ENCODE results near the gene HENMT1.
"Not testable (repeated sequence)": the region's sequence is repeated elsewhere in the genome, so short reads cannot be mapped to it uniquely, and the experiment has no call there.

The HENMT1 gene

GRCh38 chr1:108691942-108692723 lies 31.2 kb upstream of the HENMT1 start, which contains the start of gene PRPF38B:
PRPF38B (plus strand) TSS chr1:108692310; CDS start chr1:108692592, 282 bp downstream.
- H3K4me3 ChIP-seq (ENCODE audit: low read length), result peak within 1 kb of the TSS; percentile 99
- H3K9ac ChIP-seq (ENCODE audit: low read length), result peak within 1 kb of the TSS; percentile 95
- no peaks in the 10 kb centered on the region for H3K4me1 ChIP-seq (ENCODE audit: control insufficient read depth, low read depth, low read length)
- H3K9me3 ChIP-seq (ENCODE audit: control insufficient read depth, low read depth, low read length), result no peaks in the 10 kb centered on the region
- H3K36me3 ChIP-seq (ENCODE audit: control insufficient read depth, low read depth, low read length), result peaks cover 27% of the 10 kb centered on the region
- peak within 1 kb of the TSS; percentile 96 for H3K27ac ChIP-seq (ENCODE audit: low read length)
- no peaks in the 10 kb centered on the region for H3K27me3 ChIP-seq (ENCODE audit: control insufficient read depth, insufficient read depth, low read length)

GRCh38 chr1:108691128-108691941 lies 30.4 kb upstream of the HENMT1 start:
- peak overlapping the region; percentile 95 for H3K9ac ChIP-seq (ENCODE audit: low read length)
- H3K9me3 ChIP-seq (ENCODE audit: control insufficient read depth, low read depth, low read length), result no peaks in the 10 kb centered on the region
- no peaks in the 10 kb centered on the region for H3K4me1 ChIP-seq (ENCODE audit: control insufficient read depth, low read depth, low read length)
- peak overlapping the region; percentile 99 for H3K4me3 ChIP-seq (ENCODE audit: low read length)
- peak overlapping the region; percentile 96 for H3K27ac ChIP-seq (ENCODE audit: low read length)
- H3K36me3 ChIP-seq (ENCODE audit: control insufficient read depth, low read depth, low read length), result peaks cover 19% of the 10 kb centered on the region
- no peaks in the 10 kb centered on the region for H3K27me3 ChIP-seq (ENCODE audit: control insufficient read depth, insufficient read depth, low read length)

DNA sequence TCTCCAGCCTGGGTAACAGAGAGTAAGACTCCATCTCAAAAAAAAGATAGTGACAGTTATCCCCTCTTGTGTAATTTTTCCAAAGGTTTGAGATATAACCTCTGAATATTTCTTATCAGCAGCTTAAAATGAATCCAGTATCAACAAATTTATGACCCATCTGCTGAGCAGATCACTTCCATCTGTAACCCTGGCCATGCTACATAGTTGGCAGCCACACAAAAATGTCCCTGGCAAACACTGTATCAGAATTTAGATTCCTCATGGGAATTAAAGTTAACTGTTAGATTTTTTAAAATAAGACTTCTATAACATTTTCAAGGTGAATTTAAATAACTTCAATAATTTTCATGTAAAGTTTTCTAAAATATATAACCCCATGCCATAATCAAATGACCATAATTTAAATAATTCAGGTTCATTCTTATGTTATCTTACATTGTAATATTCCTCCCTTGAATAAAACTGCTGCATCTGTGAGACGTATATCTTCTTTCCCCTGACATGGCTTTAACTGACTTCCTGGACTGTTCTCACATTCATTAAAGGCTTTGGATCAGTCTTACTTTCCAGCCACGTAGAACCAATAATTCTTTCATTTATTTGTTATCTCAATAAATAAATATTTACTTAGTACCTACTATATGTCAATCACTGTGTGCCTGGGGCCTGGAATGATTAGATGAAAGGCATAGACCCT lies 25.9 kb upstream of the HENMT1 start:
- Histone ChIP-seq H3K9me3 (ENCODE audit: control insufficient read depth, low read depth, low read length) (no peaks in the 10 kb centered on the region), H3K27me3 (ENCODE audit: control insufficient read depth, insufficient read depth, low read length) (no peaks in the 10 kb centered on the region), H3K4me3 (ENCODE audit: low read length) (no peak overlapping the region), H3K36me3 (ENCODE audit: control insufficient read depth, low read depth, low read length) (no peaks in the 10 kb centered on the region), H3K4me1 (ENCODE audit: control insufficient read depth, low read depth, low read length) (peaks cover 4% of the 10 kb centered on the region), H3K27ac (ENCODE audit: low read length) (no peak overlapping the region), H3K9ac (ENCODE audit: low read length) (no peak overlapping the region)

GRCh38 chr1:108685529-108685928 lies 24.6 kb upstream of the HENMT1 start:
- H3K36me3 ChIP-seq (ENCODE audit: control insufficient read depth, low read depth, low read length), result no peaks in the 10 kb centered on the region
- no peaks in the 10 kb centered on the region for H3K9me3 ChIP-seq (ENCODE audit: control insufficient read depth, low read depth, low read length)
- no peaks in the 10 kb centered on the region for H3K27me3 ChIP-seq (ENCODE audit: control insufficient read depth, insufficient read depth, low read length)
- H3K9ac ChIP-seq (ENCODE audit: low read length), result no peak overlapping the region
- no peak overlapping the region for H3K4me3 ChIP-seq (ENCODE audit: low read length)
- H3K4me1 ChIP-seq (ENCODE audit: control insufficient read depth, low read depth, low read length), result peaks cover 4% of the 10 kb centered on the region
- no peak overlapping the region for H3K27ac ChIP-seq (ENCODE audit: low read length)

DNA sequence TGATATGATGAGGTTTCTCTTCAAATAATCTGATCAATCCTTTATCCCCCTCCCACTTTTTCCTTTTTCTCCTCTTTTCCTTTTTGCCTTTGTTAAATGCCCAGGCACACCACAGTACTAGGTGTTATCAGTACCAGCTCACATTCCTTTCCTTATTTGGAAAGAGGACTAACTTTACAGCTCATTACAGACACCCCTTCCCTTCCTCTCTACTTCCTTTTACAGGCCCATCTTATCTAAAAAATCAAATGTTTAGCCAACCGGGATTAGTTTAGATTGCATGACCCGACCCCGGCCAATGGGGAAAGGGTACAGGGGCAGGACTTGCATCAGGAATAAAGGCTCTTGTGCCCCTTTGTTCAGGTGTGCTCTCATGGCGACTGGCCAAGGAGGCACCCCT lies 20.8 kb upstream of the HENMT1 start:
- H3K27ac ChIP-seq (ENCODE audit: low read length); H3K4me3 ChIP-seq (ENCODE audit: low read length): not testable (repeated sequence)

DNA sequence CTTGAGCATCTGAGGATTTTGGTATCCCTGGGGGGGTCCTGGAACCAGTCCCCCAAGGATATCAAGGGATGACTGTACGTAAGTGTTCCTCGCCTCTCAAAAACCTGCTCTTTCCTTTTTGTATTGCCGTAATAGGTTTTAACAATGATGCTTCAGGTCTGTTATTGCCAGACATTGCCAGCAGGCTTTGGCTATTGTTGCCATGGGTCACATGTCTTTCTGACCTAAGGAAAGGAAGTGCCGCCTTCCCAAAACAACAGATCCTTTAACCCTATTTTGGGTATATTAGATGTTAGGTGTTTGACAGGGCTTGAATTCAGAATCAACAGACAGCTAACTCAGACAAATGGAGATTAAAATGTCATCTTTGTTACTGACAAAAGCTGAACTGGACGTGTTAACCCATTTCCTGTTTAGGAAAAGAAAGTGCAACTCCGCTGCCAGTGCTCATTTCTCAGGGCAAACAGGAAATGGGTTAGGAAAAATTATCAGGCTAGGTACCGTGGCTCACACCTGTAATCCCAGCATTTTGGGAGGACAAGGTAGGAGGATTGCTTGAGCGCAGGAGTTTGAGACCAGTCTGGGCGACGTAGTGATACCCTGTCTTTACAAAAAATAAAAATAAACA lies 18.8 kb upstream of the HENMT1 start:
- Histone ChIP-seq H3K9ac (ENCODE audit: low read length) (no peak overlapping the region), H3K9me3 (ENCODE audit: control insufficient read depth, low read depth, low read length) (no peaks in the 10 kb centered on the region), H3K36me3 (ENCODE audit: control insufficient read depth, low read depth, low read length) (no peaks in the 10 kb centered on the region), H3K27ac (ENCODE audit: low read length) (no peak overlapping the region), H3K4me1 (ENCODE audit: control insufficient read depth, low read depth, low read length) (no peaks in the 10 kb centered on the region), H3K4me3 (ENCODE audit: low read length) (no peak overlapping the region), H3K27me3 (ENCODE audit: control insufficient read depth, insufficient read depth, low read length) (no peaks in the 10 kb centered on the region)

More for the DNA sequence above, 20.8 kb upstream of the HENMT1 start:
- not testable (repeated sequence) for H3K9ac ChIP-seq (ENCODE audit: low read length); H3K9me3 ChIP-seq (ENCODE audit: control insufficient read depth, low read depth, low read length); H3K4me1 ChIP-seq (ENCODE audit: control insufficient read depth, low read depth, low read length); H3K27me3 ChIP-seq (ENCODE audit: control insufficient read depth, insufficient read depth, low read length); H3K36me3 ChIP-seq (ENCODE audit: control insufficient read depth, low read depth, low read length)

- Histone ChIP-seq H3K27ac (ENCODE audit: low read length) (no peak overlapping the region), H3K9ac (ENCODE audit: low read length) (no peak overlapping the region), H3K36me3 (ENCODE audit: control insufficient read depth, low read depth, low read length) (no peaks in the 10 kb centered on the region), H3K4me1 (ENCODE audit: control insufficient read depth, low read depth, low read length) (no peaks in the 10 kb centered on the region), H3K9me3 (ENCODE audit: control insufficient read depth, low read depth, low read length) (no peaks in the 10 kb centered on the region), H3K4me3 (ENCODE audit: low read length) (no peak overlapping the region), H3K27me3 (ENCODE audit: control insufficient read depth, insufficient read depth, low read length) (no peaks in the 10 kb centered on the region)
Observed at GRCh38 chr1:108678706-108679105, 17.8 kb upstream of the HENMT1 start.

- H3K9me3 ChIP-seq (ENCODE audit: control insufficient read depth, low read depth, low read length), result no peaks in the 10 kb centered on the region
- no peaks in the 10 kb centered on the region for H3K27me3 ChIP-seq (ENCODE audit: control insufficient read depth, insufficient read depth, low read length)
- H3K36me3 ChIP-seq (ENCODE audit: control insufficient read depth, low read depth, low read length), result no peaks in the 10 kb centered on the region
- no peak overlapping the region for H3K4me3 ChIP-seq (ENCODE audit: low read length)
- H3K27ac ChIP-seq (ENCODE audit: low read length), result no peak overlapping the region
- H3K9ac ChIP-seq (ENCODE audit: low read length), result no peak overlapping the region
- no peaks in the 10 kb centered on the region for H3K4me1 ChIP-seq (ENCODE audit: control insufficient read depth, low read depth, low read length)
Observed at GRCh38 chr1:108671143-108671542, 10.2 kb upstream of the HENMT1 start.

DNA sequence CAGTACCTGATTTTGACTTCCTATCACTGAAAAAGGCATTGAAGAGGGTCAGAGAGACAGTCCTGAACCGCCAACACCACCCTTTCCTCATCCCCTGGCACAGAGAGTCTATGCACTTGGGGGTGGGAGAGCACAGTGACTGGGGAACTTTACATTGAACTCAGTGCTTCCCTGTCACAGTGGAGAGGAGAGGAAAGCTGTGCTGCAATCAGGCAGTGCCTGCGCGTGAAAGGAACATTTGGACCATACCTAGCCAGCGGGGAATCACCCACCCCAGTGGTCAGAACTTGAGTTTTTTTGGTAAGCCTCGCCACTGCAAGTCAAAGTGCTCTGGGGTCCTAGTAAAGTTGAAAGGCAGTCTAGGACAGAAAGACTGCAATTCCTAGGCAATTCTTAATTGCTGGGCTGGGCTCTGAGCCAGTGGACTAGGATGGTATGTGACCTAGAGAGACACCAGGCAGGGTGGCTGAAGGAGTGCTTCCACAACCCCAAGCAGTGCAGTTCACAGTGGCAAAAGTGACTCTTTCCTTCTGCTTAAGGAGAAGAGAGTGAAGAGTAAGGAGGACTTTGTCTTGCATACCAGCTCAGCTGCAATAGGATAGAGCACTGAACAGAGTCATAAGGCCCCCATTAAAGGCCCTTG lies 9.4 kb upstream of the HENMT1 start:
- no peak overlapping the region for H3K4me3 ChIP-seq (ENCODE audit: low read length)
- H3K27ac ChIP-seq (ENCODE audit: low read length), result no peak overlapping the region
- H3K4me1 ChIP-seq (ENCODE audit: control insufficient read depth, low read depth, low read length), result no peaks in the 10 kb centered on the region

GRCh38 chr1:108669679-108670078 lies 8.8 kb upstream of the HENMT1 start:
- H3K27me3 ChIP-seq (ENCODE audit: control insufficient read depth, insufficient read depth, low read length), result no peaks in the 10 kb centered on the region
- H3K4me1 ChIP-seq (ENCODE audit: control insufficient read depth, low read depth, low read length), result no peaks in the 10 kb centered on the region
- no peaks in the 10 kb centered on the region for H3K9me3 ChIP-seq (ENCODE audit: control insufficient read depth, low read depth, low read length)
- H3K36me3 ChIP-seq (ENCODE audit: control insufficient read depth, low read depth, low read length), result no peaks in the 10 kb centered on the region
- H3K9ac ChIP-seq (ENCODE audit: low read length), result no peak overlapping the region
- no peak overlapping the region for H3K27ac ChIP-seq (ENCODE audit: low read length)
- no peak overlapping the region for H3K4me3 ChIP-seq (ENCODE audit: low read length)

More for the DNA sequence above, 9.4 kb upstream of the HENMT1 start:
- no peaks in the 10 kb centered on the region for H3K36me3 ChIP-seq (ENCODE audit: control insufficient read depth, low read depth, low read length)
- H3K27me3 ChIP-seq (ENCODE audit: control insufficient read depth, insufficient read depth, low read length), result no peaks in the 10 kb centered on the region
- no peaks in the 10 kb centered on the region for H3K9me3 ChIP-seq (ENCODE audit: control insufficient read depth, low read depth, low read length)
- H3K9ac ChIP-seq (ENCODE audit: low read length), result no peak overlapping the region

DNA sequence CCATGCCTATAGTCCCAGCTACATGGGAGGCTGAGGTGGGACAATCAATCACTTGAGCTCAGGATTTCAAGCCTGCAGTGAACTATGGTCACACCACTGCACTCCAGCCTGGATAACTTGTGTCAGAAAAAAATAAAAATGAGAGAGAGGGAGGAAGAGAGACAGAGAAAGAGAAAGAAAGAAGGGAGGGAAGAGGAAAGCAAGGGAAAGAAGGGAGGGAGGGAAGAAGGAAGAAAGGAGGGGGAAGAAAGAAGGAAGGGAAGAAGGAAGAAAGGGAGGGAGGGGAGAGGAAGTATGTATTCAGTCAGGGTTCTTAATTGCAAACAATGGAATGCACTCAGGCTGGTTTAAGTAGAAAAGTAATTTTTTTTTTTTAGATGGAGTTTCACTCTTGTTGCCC lies 7.9 kb upstream of the HENMT1 start:
- no peak overlapping the region for H3K9ac ChIP-seq (ENCODE audit: low read length)
- H3K4me3 ChIP-seq (ENCODE audit: low read length), result no peak overlapping the region
- no peak overlapping the region for H3K27ac ChIP-seq (ENCODE audit: low read length)
- H3K4me1 ChIP-seq (ENCODE audit: control insufficient read depth, low read depth, low read length), result no peaks in the 10 kb centered on the region
- no peaks in the 10 kb centered on the region for H3K9me3 ChIP-seq (ENCODE audit: control insufficient read depth, low read depth, low read length)
- no peaks in the 10 kb centered on the region for H3K36me3 ChIP-seq (ENCODE audit: control insufficient read depth, low read depth, low read length)
- H3K27me3 ChIP-seq (ENCODE audit: control insufficient read depth, insufficient read depth, low read length), result no peaks in the 10 kb centered on the region
